Measurements from ENCODE around the gene HSPA1A. TPM values are rescaled to one million over a fixed set of nuclear protein-coding genes. Genes with fewer than 3 reads are reported as not detected.

The HSPA1A gene
- total and polyA plus RNA-seq, 9 of the 15 experiments (the other 6 are each of a cell fraction or from before 2014, with no cell fraction given), result 2.2 to 273 (median 107) TPM

- TF ChIP-seq MLX (CRISPR knock-in tag; conservative IDR thresholded peaks at IDR 0.05) (peak; percentile 24 to 74; a peak in 1 of 4 replicates), FOXJ2 (tag; IDR thresholded peaks at IDR 0.05) (no peak), UBTF (IDR thresholded peaks at IDR 0.05; ENCODE audit: borderline replicate concordance in 1 of 2, low read depth in 2 of 2, low read length in 2 of 2) (peak; percentile 78 to 81; a peak in 3 of 4 replicates), CHAMP1 (IDR thresholded peaks at IDR 0.05) (no peak), IRF9 (tag; IDR thresholded peaks at IDR 0.05) (no peak), POLR2AphosphoS2 (IDR thresholded peaks at IDR 0.05; ENCODE audit: low read length) (peak; percentile 83; the same call in 1 of the 2 replicates), PTBP1 (IDR thresholded peaks at IDR 0.05; ENCODE audit: low read depth, low read length) (0 out of 2 replicates have a peak, but pooled peaks have one; percentile 4), ZFX (CRISPR knock-in tag; IDR thresholded peaks at IDR 0.05) (peak; percentile 66), TEAD1 (CRISPR knock-in tag; IDR thresholded peaks at IDR 0.05) (0 out of 4 replicates have a peak, but pooled peaks of 1 of the 2 experiments have one; percentile 59), MBD2 (IDR thresholded peaks at IDR 0.05; ENCODE audit: borderline replicate concordance, low read depth) (peak; percentile 53; the same call in 1 of the 2 replicates), SMAD1 (IDR thresholded peaks at IDR 0.05; ENCODE audit: low read depth, low read length, partially characterized antibody) (peak; percentile 80), TEAD2 (tag; IDR thresholded peaks at IDR 0.05) (no peak), ZNF175 (CRISPR knock-in tag; IDR thresholded peaks at IDR 0.05; ENCODE audit: low read depth) (peak; percentile 85), ZNF121 (CRISPR knock-in tag; conservative IDR thresholded peaks at IDR 0.05) (no peak), MCM3 (IDR thresholded peaks at IDR 0.05) (no peak), THRAP3 (IDR thresholded peaks at IDR 0.05; ENCODE audit: borderline replicate concordance) (no peak), ZZZ3 (IDR thresholded peaks at IDR 0.05) (peak; percentile 70; the same call in 1 of the 2 replicates), ZNF766 (CRISPR knock-in tag; conservative IDR thresholded peaks at IDR 0.05) (peak; percentile 79; the same call in 1 of the 2 replicates), ZBTB12 (CRISPR knock-in tag; IDR thresholded peaks at IDR 0.05) (0 out of 2 replicates have a peak, but pooled peaks have one; percentile 27), ZC3H4 (CRISPR knock-in tag; IDR thresholded peaks at IDR 0.05; ENCODE audit: borderline replicate concordance) (no peak)
Observed at GRCh38 chr6:31795616-31796298, 19.6 kb upstream of the HSPA1A start, which contains the start of gene VARS1 (continued).
